HepG2 (cell line): ENCODE data around the gene NELFB. TPM values are rescaled to one million over a fixed set of nuclear protein-coding genes. Genes with fewer than 3 reads are reported as not detected.

Experiments
- AGO1 ChIP-seq: fragments of 200-400 bp; formaldehyde crosslinking; IDR thresholded peaks from 2 replicates; pipeline ENCODE4 v1.6.1; 2017; ENCODE audit warnings: mild to moderate bottlenecking, low read depth, low read length, moderate library complexity; ENCODE audit not compliant: poor library complexity, severe bottlenecking
- HHEX ChIP-seq: IDR thresholded peaks from 2 replicates; pipeline ENCODE4 v1.6.1; 2016; ENCODE audit warnings: control low read depth
- MIER3 ChIP-seq: IDR thresholded peaks from 2 replicates; pipeline ENCODE4 v1.6.1; 2016; ENCODE audit warnings: missing compliant biosample characterization, borderline replicate concordance
- NKX3-1 ChIP-seq: sonication (generic); formaldehyde crosslinking; IDR thresholded peaks from 2 replicates; pipeline ENCODE4 v1.5.0; 2020; ENCODE audit warnings: missing genetic modification reagents
- NR2F2 ChIP-seq: IDR thresholded peaks from 2 replicates; pipeline ENCODE4 v1.6.1; 2012; ENCODE audit warnings: low read depth, inconsistent platforms, borderline replicate concordance
- PAF1 ChIP-seq: IDR thresholded peaks from 2 replicates; pipeline ENCODE4 v1.6.1; 2016; ENCODE audit warnings: missing genetic modification reagents, missing compliant biosample characterization
- PHF8 ChIP-seq: sonication (generic); formaldehyde crosslinking; IDR thresholded peaks from 2 replicates; pipeline ENCODE4 v1.5.0; 2020; ENCODE audit warnings: missing genetic modification reagents
- TGIF2 ChIP-seq: IDR thresholded peaks from 2 replicates; pipeline ENCODE4 v1.6.1; 2016; ENCODE audit warnings: control low read depth, missing compliant biosample characterization
- YY1 ChIP-seq: IDR thresholded peaks from 2 replicates; pipeline ENCODE4 v1.6.1; 2011; ENCODE audit warnings: low read length, low read depth, moderate library complexity, mild to moderate bottlenecking; ENCODE audit not compliant: insufficient read depth, insufficient replicate concordance
- ZFX ChIP-seq: sonication (generic); formaldehyde crosslinking; IDR thresholded peaks from 2 replicates; pipeline ENCODE4 v1.4.0; 2020; ENCODE audit warnings: mild to moderate bottlenecking, low read depth, missing genetic modification reagents, moderate library complexity
- ZNF331 ChIP-seq: sonication (generic); formaldehyde crosslinking; IDR thresholded peaks from 2 replicates; pipeline ENCODE4 v1.4.0; 2020; ENCODE audit warnings: missing genetic modification reagents
- ZNF530 ChIP-seq: sonication (generic); formaldehyde crosslinking; IDR thresholded peaks from 2 replicates; pipeline ENCODE4 v1.5.0; 2020; ENCODE audit warnings: low read depth, mild to moderate bottlenecking, missing genetic modification reagents
- ZNF564 ChIP-seq: sonication (generic); formaldehyde crosslinking; IDR thresholded peaks from 2 replicates; pipeline ENCODE4 v1.8.1; 2023; ENCODE audit warnings: mild to moderate bottlenecking, missing genetic modification reagents
- ZNF672 ChIP-seq: sonication (generic); formaldehyde crosslinking; IDR thresholded peaks from 2 replicates; pipeline ENCODE4 v1.8.1; 2022; ENCODE audit warnings: missing genetic modification reagents
- polyA plus RNA-seq, 8 experiments: library from polyadenylated mRNA; depleted of rRNA in 3 of 8; stranded (reverse) in 7 of 8; unstranded in 1 of 8; fragments of >200 nt; fragmentation: Illumina TruSeq in 4 of 8; extraction: Trizol in 4 of 8; gene quantifications; 2 replicates each; pipeline versions ENCODE4 v1.2.1 to v1.2.3, GENCODE V29; 2011 to 2016; ENCODE audit warnings: low read depth in 4 of 8, missing spikeins in 1 of 8, mixed read lengths in 1 of 8; ENCODE audit not compliant: insufficient read depth in 1 of 8
- total RNA-seq, 5 experiments: library from RNA; depleted of rRNA; stranded (reverse); fragments of >200 nt; fragmentation: Illumina TruSeq; extraction: Trizol; gene quantifications; 2 replicates each; pipeline ENCODE4 v1.2.3, GENCODE V29; 2016; ENCODE audit warnings: low read depth in 1 of 5
- TF ChIP-seq, protein P1 (sequence below): sonication (generic); formaldehyde crosslinking; IDR thresholded peaks from 2 replicates; pipeline ENCODE4 v1.8.0; 2022; ENCODE audit warnings: missing genetic modification reagents, mild to moderate bottlenecking, borderline replicate concordance
- TF ChIP-seq, protein P2 (sequence below): sonication (generic); formaldehyde crosslinking; IDR thresholded peaks from 2 replicates; pipeline ENCODE4 v1.4.0; 2020; ENCODE audit warnings: missing genetic modification reagents
- TF ChIP-seq, protein P3 (sequence below): sonication (generic); formaldehyde crosslinking; conservative IDR thresholded peaks from 2 replicates; pipeline ENCODE4 v1.5.0; 2020; ENCODE audit warnings: missing genetic modification reagents
- TF ChIP-seq, protein P4 (sequence below): IDR thresholded peaks from 2 replicates; pipeline ENCODE4 v1.6.1; 2016
- TF ChIP-seq, protein P5 (sequence below): sonication (generic); formaldehyde crosslinking; IDR thresholded peaks from 2 replicates; pipeline ENCODE4 v1.8.0; 2022; ENCODE audit warnings: low read depth, missing genetic modification reagents
- TF ChIP-seq, protein P6 (sequence below): sonication (generic); formaldehyde crosslinking; IDR thresholded peaks from 2 replicates; pipeline ENCODE4; 2020; ENCODE audit warnings: missing genetic modification reagents, mild to moderate bottlenecking, borderline replicate concordance

The NELFB gene
- total and polyA plus RNA-seq, 2 of the 13 experiments (the other 11 are each of a cell fraction or from before 2014, with no cell fraction given): 26.5 to 45.8 TPM

DNA sequence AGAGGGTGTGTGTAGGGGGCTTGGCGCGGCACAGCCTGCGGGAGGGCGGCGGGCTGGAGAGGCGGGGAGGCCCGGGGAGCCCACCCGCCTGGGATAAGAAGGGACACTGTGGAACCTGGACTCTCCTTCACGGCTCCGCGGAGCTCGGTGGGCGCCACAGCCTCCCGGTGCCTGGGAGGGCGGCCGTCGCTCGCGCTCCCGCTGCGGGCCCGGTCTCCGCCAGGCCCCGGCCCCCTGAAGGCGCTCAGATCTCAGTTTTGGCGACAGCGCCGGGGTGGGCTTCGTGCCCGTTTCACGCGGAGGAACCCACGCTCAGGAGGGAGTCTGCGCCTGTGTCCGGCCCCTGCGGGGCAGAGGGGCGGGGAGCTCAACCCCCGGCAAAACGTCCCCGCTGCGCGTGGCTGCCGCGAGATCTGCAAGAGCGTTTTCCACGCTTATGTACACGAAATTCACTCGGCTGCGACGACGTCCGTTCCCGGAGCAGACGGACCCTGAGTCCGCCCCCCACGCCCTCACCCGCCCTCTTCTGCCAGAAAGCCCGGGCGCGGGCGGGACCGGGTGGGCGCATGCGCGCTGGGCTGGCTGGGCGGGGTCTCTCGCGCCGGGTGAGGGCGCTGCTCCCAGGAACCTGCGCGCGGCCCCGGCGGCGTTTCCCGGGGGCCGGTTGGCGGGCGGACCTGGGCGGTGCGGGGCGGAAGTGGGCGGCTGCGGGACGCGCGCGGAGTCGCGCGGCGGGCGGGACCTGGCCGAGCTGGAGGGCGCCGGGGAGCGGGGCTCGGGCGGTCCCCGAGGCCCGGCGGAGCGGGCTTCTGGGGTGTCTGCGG lies at the start of gene NELFB (continued):
- TF ChIP-seq ZFX (CRISPR knock-in tag) (no peak), HHEX (no peak), AGO1 (peak; percentile 24), MIER3 (CRISPR knock-in tag) (no peak), PHF8 (CRISPR knock-in tag) (peak; percentile 23; the same call in 1 of the 2 replicates), NKX3-1 (no peak; the same call in 1 of the 2 replicates), PAF1 (no peak), YY1 (peak; percentile 84), ZNF530 (no peak), ZNF672 (CRISPR knock-in tag) (peak; percentile 74; the same call in 1 of the 2 replicates), ZNF564 (CRISPR knock-in tag) (no peak), NR2F2 (no peak), ZNF331 (CRISPR knock-in tag) (0 out of 2 replicates have a peak, but pooled peaks have one; percentile 1), TGIF2 (CRISPR knock-in tag) (no peak)
- TF ChIP-seq, protein P1, sequence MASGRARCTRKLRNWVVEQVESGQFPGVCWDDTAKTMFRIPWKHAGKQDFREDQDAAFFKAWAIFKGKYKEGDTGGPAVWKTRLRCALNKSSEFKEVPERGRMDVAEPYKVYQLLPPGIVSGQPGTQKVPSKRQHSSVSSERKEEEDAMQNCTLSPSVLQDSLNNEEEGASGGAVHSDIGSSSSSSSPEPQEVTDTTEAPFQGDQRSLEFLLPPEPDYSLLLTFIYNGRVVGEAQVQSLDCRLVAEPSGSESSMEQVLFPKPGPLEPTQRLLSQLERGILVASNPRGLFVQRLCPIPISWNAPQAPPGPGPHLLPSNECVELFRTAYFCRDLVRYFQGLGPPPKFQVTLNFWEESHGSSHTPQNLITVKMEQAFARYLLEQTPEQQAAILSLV (CRISPR knock-in tag): 0 out of 2 replicates have a peak, but pooled peaks have one; percentile 38
- TF ChIP-seq, protein P2, sequence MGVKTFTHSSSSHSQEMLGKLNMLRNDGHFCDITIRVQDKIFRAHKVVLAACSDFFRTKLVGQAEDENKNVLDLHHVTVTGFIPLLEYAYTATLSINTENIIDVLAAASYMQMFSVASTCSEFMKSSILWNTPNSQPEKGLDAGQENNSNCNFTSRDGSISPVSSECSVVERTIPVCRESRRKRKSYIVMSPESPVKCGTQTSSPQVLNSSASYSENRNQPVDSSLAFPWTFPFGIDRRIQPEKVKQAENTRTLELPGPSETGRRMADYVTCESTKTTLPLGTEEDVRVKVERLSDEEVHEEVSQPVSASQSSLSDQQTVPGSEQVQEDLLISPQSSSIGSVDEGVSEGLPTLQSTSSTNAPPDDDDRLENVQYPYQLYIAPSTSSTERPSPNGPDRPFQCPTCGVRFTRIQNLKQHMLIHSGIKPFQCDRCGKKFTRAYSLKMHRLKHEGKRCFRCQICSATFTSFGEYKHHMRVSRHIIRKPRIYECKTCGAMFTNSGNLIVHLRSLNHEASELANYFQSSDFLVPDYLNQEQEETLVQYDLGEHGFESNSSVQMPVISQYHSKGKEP (CRISPR knock-in tag): no peak
- TF ChIP-seq, protein P3, sequence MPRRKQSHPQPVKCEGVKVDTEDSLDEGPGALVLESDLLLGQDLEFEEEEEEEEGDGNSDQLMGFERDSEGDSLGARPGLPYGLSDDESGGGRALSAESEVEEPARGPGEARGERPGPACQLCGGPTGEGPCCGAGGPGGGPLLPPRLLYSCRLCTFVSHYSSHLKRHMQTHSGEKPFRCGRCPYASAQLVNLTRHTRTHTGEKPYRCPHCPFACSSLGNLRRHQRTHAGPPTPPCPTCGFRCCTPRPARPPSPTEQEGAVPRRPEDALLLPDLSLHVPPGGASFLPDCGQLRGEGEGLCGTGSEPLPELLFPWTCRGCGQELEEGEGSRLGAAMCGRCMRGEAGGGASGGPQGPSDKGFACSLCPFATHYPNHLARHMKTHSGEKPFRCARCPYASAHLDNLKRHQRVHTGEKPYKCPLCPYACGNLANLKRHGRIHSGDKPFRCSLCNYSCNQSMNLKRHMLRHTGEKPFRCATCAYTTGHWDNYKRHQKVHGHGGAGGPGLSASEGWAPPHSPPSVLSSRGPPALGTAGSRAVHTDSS (CRISPR knock-in tag): no peak; the same call in 1 of the 2 replicates
- TF ChIP-seq, protein P4, sequence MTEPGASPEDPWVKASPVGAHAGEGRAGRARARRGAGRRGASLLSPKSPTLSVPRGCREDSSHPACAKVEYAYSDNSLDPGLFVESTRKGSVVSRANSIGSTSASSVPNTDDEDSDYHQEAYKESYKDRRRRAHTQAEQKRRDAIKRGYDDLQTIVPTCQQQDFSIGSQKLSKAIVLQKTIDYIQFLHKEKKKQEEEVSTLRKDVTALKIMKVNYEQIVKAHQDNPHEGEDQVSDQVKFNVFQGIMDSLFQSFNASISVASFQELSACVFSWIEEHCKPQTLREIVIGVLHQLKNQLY (CRISPR knock-in tag): no peak
- TF ChIP-seq, protein P5, sequence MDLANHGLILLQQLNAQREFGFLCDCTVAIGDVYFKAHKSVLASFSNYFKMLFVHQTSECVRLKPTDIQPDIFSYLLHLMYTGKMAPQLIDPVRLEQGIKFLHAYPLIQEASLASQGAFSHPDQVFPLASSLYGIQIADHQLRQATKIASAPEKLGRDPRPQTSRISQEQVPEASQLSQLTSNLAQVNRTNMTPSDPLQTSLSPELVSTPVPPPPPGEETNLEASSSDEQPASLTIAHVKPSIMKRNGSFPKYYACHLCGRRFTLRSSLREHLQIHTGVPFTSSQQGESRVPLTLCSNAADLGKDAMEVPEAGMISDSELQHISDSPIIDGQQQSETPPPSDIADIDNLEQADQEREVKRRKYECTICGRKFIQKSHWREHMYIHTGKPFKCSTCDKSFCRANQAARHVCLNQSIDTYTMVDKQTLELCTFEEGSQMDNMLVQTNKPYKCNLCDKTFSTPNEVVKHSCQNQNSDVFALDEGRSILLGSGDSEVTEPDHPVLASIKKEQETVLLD: peak; percentile 89
- TF ChIP-seq, protein P6, sequence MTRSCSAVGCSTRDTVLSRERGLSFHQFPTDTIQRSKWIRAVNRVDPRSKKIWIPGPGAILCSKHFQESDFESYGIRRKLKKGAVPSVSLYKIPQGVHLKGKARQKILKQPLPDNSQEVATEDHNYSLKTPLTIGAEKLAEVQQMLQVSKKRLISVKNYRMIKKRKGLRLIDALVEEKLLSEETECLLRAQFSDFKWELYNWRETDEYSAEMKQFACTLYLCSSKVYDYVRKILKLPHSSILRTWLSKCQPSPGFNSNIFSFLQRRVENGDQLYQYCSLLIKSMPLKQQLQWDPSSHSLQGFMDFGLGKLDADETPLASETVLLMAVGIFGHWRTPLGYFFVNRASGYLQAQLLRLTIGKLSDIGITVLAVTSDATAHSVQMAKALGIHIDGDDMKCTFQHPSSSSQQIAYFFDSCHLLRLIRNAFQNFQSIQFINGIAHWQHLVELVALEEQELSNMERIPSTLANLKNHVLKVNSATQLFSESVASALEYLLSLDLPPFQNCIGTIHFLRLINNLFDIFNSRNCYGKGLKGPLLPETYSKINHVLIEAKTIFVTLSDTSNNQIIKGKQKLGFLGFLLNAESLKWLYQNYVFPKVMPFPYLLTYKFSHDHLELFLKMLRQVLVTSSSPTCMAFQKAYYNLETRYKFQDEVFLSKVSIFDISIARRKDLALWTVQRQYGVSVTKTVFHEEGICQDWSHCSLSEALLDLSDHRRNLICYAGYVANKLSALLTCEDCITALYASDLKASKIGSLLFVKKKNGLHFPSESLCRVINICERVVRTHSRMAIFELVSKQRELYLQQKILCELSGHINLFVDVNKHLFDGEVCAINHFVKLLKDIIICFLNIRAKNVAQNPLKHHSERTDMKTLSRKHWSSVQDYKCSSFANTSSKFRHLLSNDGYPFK (CRISPR knock-in tag): no peak
